GM23248 (cell line): ENCODE data around the gene UBA3.

ENCODE experiments used
- EZH2 ChIP-seq: fragments of 200-600 bp; sonication (generic); IDR thresholded peaks from 2 replicates; pipeline ENCODE4 v1.6.1; 2018; ENCODE audit warnings: antibody characterized with exemption, mild to moderate bottlenecking; ENCODE audit not compliant: insufficient read depth, poor library complexity, severe bottlenecking
- EZH2phosphoT487 ChIP-seq: fragments of 200-600 bp; sonication (generic); IDR thresholded peaks from 2 replicates; pipeline ENCODE4 v1.6.1; 2018; ENCODE audit warnings: antibody characterized with exemption, moderate library complexity, mild to moderate bottlenecking, low read depth; ENCODE audit not compliant: insufficient read depth

DNA sequence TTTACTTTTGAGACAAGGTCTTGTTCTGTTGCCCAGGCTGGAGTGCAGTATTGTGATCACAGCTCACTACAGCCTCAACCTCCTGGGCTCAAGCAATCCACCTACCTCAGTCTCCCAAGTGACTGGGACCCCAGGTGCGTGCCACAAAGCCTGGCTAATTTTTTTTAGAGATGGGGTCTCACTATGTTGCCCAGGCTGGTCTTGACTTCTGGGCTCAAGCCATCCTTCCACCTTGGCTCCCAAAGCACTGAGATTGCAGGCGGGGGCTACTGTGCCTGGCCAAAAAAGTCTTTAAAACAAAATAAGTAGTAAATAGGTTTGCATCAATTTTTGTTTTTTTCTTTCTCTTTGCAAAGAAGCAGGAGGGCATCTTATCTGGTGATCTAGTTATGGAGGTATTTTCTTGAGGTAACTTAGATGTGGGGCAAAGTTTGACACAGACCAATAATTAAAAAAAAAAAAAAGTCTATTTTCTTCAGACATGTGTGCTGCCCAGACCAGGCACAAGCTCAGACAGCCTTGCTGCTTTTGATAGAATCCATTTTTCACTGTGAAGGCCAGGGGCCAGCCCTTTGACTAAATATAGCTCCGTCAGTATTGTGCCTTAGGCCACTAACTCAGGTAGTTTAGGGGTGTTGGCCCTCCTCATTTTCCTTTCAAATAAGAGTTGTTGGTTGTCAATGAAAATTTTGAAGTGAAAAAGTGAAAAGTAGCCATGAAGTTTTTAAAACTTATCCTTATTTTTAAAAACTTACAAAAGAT is 7.0 kb upstream of the UBA3 start:
- TF ChIP-seq EZH2phosphoT487 (no peak), EZH2 (no peak)
